Measurements from ENCODE around the gene TRIM44. TPM values are rescaled to one million over a fixed set of nuclear protein-coding genes. Genes with fewer than 3 reads are reported as not detected.
"Not testable (repeated sequence)": the region's sequence is repeated elsewhere in the genome, so short reads cannot be mapped to it uniquely, and the experiment has no call there.

Gene TRIM44
- total RNA-seq, 1 donor from 2014 or later = 67.4 TPM

DNA sequence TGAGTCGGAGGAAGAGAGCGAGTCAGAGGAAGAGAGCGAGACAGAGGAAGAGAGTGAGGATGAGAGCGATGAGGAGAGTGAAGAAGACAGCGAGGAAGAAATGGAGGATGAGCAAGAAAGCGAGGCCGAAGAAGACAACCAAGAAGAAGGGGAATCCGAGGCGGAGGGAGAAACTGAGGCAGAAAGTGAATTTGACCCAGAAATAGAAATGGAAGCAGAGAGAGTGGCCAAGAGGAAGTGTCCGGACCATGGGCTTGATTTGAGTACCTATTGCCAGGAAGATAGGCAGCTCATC is 780 bp downstream of the TRIM44 start:
- peaks cover 27% of the 10 kb centered on the region for H3K9me3 Mint-ChIP-seq
- peak overlapping the region; percentile 93 for H3K4me3 Mint-ChIP-seq
- H3K36me3 Mint-ChIP-seq (ENCODE audit: low read depth) = peaks cover 47% of the 10 kb centered on the region
- H3K27me3 Mint-ChIP-seq (ENCODE audit: low read depth) = peaks cover 17% of the 10 kb centered on the region
- no peak for TF ChIP-seq CTCF (conservative IDR thresholded peaks at IDR 0.05)
- H3K27ac Mint-ChIP-seq (ENCODE audit: unreplicated experiment) = peak overlapping the region; percentile 90
- H3K4me1 Mint-ChIP-seq = peaks cover 39% of the 10 kb centered on the region
- DNase-seq (ENCODE audit: low read depth, low spot score) = no peak

DNA sequence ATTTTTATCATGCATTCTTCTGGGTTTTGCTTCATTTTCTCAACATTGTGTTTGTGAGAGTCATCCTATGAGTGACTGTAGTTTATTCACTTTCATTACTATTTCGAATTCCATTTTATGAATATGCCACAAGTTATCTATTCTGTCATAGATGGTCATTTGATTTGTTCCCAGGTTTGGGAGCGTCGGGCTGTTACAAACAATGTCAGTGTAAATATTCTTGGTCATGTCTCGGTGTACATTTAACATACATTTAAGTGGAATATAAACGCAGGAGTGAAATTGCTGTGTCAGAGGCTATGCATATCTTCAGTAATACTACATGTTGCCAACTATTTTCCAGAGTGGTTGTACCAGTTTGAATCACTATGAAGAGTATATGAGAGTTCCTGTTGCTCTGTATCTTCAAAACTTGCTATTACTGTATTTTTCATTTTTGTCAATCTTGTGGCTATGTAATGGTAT is 2.4 kb downstream of the TRIM44 start:
- Mint-ChIP-seq H3K4me3 (peak overlapping the region; percentile 93), H3K27me3 (ENCODE audit: low read depth) (peaks cover 15% of the 10 kb centered on the region), H3K4me1 (peaks cover 40% of the 10 kb centered on the region), H3K9me3 (peaks cover 27% of the 10 kb centered on the region), H3K27ac (ENCODE audit: unreplicated experiment) (no peak overlapping the region), H3K36me3 (ENCODE audit: low read depth) (peaks cover 52% of the 10 kb centered on the region)
- TF ChIP-seq CTCF (conservative IDR thresholded peaks at IDR 0.05) = no peak
- DNase-seq (ENCODE audit: low read depth, low spot score) = no peak

DNA sequence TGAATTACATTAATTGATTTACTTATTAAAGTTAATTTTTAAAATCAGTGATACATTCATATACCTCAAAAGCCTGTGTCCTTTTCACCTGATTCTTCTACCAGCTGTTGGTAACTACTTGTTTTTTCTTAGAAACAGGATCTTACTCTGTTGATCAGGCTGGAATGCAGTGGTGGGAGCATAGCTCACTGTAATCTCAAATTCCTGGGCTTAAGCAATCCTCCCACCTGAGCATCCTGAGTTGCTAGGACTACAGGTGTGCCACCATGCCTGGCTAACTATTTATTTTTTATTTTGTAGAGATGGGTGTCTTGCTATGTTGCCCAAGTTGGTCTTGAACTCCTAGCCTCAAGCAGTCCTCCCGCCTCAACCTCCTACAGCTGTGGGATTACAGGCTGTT is 4.7 kb downstream of the TRIM44 start:
- no peak for TF ChIP-seq CTCF (conservative IDR thresholded peaks at IDR 0.05)
- H3K36me3 Mint-ChIP-seq (ENCODE audit: low read depth) = peaks cover 51% of the 10 kb centered on the region
- no peak for DNase-seq (ENCODE audit: low read depth, low spot score)
- H3K27ac Mint-ChIP-seq (ENCODE audit: unreplicated experiment) = no peak overlapping the region
- H3K9me3 Mint-ChIP-seq = peaks cover 29% of the 10 kb centered on the region
- H3K4me3 Mint-ChIP-seq = no peak overlapping the region
- H3K4me1 Mint-ChIP-seq = peaks cover 34% of the 10 kb centered on the region
- peaks cover 3% of the 10 kb centered on the region for H3K27me3 Mint-ChIP-seq (ENCODE audit: low read depth)

DNA sequence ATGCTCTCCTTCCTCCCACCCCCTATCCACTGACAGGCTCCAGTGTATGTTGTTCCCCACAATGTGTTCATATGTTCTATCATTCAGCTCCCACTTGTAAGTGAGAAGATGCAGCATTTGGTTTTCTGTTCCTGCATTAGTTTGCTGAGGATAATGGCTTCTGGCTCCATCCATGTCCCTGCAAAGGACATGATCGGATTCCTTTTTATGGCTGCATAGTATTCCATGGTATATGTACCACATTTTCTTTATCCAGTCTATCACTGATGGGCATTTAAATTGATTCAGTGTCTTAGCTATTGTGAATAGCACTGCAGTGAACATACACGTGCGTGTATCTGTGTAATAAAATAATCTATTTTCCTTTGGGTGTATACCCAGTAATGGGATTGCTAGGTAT is 5.8 kb downstream of the TRIM44 start:
- peaks cover 27% of the 10 kb centered on the region for H3K4me1 Mint-ChIP-seq
- H3K27me3 Mint-ChIP-seq (ENCODE audit: low read depth); H3K27ac Mint-ChIP-seq (ENCODE audit: unreplicated experiment); H3K4me3 Mint-ChIP-seq; DNase-seq (ENCODE audit: low read depth, low spot score): not testable (repeated sequence)
- H3K36me3 Mint-ChIP-seq (ENCODE audit: low read depth) = peaks cover 44% of the 10 kb centered on the region
- peaks cover 25% of the 10 kb centered on the region for H3K9me3 Mint-ChIP-seq

DNA sequence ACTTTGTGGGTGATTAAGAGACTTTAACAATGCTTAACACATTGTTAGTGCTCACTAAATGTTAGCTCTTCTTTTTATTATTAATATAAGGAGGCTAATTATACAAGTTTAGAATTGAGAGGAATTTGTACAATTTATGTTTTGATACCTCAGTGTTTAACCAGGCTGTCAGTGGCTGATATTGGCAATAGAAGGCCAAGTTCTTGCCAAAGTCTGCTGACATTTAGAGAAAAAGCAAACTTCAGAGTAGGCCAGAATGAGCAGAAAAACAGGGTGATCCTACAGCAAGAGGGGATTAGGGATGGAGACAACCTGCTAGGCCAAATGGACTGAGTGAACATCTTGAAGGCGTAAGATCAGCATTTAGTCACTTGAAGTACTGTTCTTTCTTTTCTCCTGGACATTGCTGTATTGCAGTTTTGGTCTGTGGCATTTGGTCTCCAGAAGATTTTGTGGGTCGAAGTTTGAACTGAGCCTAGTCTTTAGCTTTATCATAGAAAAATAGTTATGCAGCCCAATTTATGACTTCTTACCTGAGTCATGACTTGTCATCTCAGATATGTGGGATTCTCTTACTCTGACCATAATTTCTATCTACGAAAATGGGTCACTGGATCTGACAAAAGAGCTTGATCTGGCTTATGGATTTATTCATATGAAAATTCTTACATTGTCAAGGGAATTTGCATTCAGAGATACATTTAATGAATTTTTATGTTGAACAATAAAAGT is 9.0 kb downstream of the TRIM44 start:
- no peak overlapping the region for H3K27ac Mint-ChIP-seq (ENCODE audit: unreplicated experiment)
- H3K27me3 Mint-ChIP-seq (ENCODE audit: low read depth) = no peaks in the 10 kb centered on the region
- H3K36me3 Mint-ChIP-seq (ENCODE audit: low read depth) = peaks cover 16% of the 10 kb centered on the region
- peaks cover 5% of the 10 kb centered on the region for H3K9me3 Mint-ChIP-seq
- H3K4me1 Mint-ChIP-seq = peaks cover 11% of the 10 kb centered on the region
- no peak overlapping the region for H3K4me3 Mint-ChIP-seq
- TF ChIP-seq CTCF (conservative IDR thresholded peaks at IDR 0.05) = no peak
- no peak for DNase-seq (ENCODE audit: low read depth, low spot score)

DNA sequence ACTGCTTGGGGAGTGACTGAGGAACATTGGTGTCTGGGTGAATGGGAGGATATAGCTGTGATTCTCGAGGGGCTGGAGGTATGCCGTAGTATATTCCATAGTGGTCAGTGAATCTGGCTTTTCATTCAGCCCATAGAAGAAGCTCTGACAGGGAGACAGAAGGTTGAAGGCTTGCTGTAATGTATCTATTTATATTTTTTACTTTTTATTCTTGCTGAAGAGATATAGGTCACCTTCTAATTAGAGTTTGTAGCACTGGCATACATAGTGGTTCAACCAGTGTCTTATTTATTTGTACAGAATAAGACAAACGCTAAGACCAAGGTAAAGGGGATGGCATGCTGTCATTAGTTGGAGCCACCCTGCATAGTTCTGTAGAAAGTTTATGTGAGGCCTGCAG is 10.0 kb downstream of the TRIM44 start:
- H3K4me1 Mint-ChIP-seq = peaks cover 15% of the 10 kb centered on the region
- peaks cover 12% of the 10 kb centered on the region for H3K36me3 Mint-ChIP-seq (ENCODE audit: low read depth)
- H3K4me3 Mint-ChIP-seq = no peak overlapping the region
- DNase-seq (ENCODE audit: low read depth, low spot score) = no peak
- peaks cover 2% of the 10 kb centered on the region for H3K9me3 Mint-ChIP-seq
- TF ChIP-seq CTCF (conservative IDR thresholded peaks at IDR 0.05) = no peak
- H3K27ac Mint-ChIP-seq (ENCODE audit: unreplicated experiment) = no peak overlapping the region
- no peaks in the 10 kb centered on the region for H3K27me3 Mint-ChIP-seq (ENCODE audit: low read depth)
